ENCODE results near the gene ADARB1. TPM values are rescaled to one million over a fixed set of nuclear protein-coding genes. Genes with fewer than 3 reads are reported as not detected.

ADARB1 gene
- total and polyA plus RNA-seq, 2 experiments from 2014 or later: 4.8 to 14.8 TPM

- H4K20me1 ChIP-seq (replicated peaks; ENCODE audit: insufficient read depth): 0 out of 2 replicates have a peak, but pooled peaks cover 4% of the 10 kb centered on the region
- H3K4me3 ChIP-seq: no peak overlapping the region
- no peaks in the 10 kb centered on the region for H3K9me3 Mint-ChIP-seq
- H3K27ac ChIP-seq (ENCODE audit: low read depth): no peak overlapping the region
- no peaks in the 10 kb centered on the region for H3K79me2 ChIP-seq (replicated peaks; ENCODE audit: insufficient read depth)
- no peak overlapping the region; the same call in 1 of the 2 replicates for H3K27ac Mint-ChIP-seq
- no peaks in the 10 kb centered on the region for H3K9me2 ChIP-seq (ENCODE audit: insufficient read depth)
- no peak overlapping the region for H3K4me3 Mint-ChIP-seq
- no peak for TF ChIP-seq CTCF (conservative IDR thresholded peaks at IDR 0.05; ENCODE audit: low read depth in 2 of 2)
- TF ChIP-seq EZH2phosphoT487 (IDR thresholded peaks at IDR 0.05; ENCODE audit: unreplicated experiment): no peak
- TF ChIP-seq STAT1 (IDR thresholded peaks at IDR 0.05; ENCODE audit: unreplicated experiment): no peak
- TF ChIP-seq, protein P1, sequence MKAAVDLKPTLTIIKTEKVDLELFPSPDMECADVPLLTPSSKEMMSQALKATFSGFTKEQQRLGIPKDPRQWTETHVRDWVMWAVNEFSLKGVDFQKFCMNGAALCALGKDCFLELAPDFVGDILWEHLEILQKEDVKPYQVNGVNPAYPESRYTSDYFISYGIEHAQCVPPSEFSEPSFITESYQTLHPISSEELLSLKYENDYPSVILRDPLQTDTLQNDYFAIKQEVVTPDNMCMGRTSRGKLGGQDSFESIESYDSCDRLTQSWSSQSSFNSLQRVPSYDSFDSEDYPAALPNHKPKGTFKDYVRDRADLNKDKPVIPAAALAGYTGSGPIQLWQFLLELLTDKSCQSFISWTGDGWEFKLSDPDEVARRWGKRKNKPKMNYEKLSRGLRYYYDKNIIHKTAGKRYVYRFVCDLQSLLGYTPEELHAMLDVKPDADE (IDR thresholded peaks at IDR 0.05): no peak
- TF ChIP-seq CREB1 (CRISPR knock-in tag; IDR thresholded peaks at IDR 0.05; ENCODE audit: low read depth): no peak
- TF ChIP-seq ZNF462 (CRISPR knock-in tag; IDR thresholded peaks at IDR 0.05): no peak
- no peak for TF ChIP-seq ZNF331 (CRISPR knock-in tag; IDR thresholded peaks at IDR 0.05; ENCODE audit: low read depth)
- no peak for TF ChIP-seq POLR2AphosphoS5 (IDR thresholded peaks at IDR 0.05; ENCODE audit: low read depth)
- TF ChIP-seq REST (IDR thresholded peaks at IDR 0.05; ENCODE audit: unreplicated experiment): no peak
- no peak for TF ChIP-seq JUNB (IDR thresholded peaks at IDR 0.05; ENCODE audit: unreplicated experiment)
- TF ChIP-seq NANOG (IDR thresholded peaks at IDR 0.05; ENCODE audit: borderline replicate concordance): no peak
- no peak for TF ChIP-seq EZH2 (IDR thresholded peaks at IDR 0.05; ENCODE audit: low read depth, unreplicated experiment)
- no peak for TF ChIP-seq ZNF114 (CRISPR knock-in tag; IDR thresholded peaks at IDR 0.05)
- H3K4me1 ChIP-seq (ENCODE audit: insufficient read depth): no peaks in the 10 kb centered on the region
- peaks cover 6% of the 10 kb centered on the region for H3K27me3 Mint-ChIP-seq (ENCODE audit: insufficient read depth, low read depth, poor library complexity)
- H3K4me2 ChIP-seq: no peak overlapping the region
- H2AFZ ChIP-seq: no peak overlapping the region
- H3K36me3 Mint-ChIP-seq (ENCODE audit: low read depth): no peaks in the 10 kb centered on the region
- no peak for DNase-seq (ENCODE audit: low spot score)
- no peaks in the 10 kb centered on the region for H3K36me3 ChIP-seq (ENCODE audit: insufficient read depth)
- ATAC-seq: no peak
- H3F3A ChIP-seq (replicated peaks; ENCODE audit: low read depth): no peaks in the 10 kb centered on the region
- no peaks in the 10 kb centered on the region for H3K27me3 ChIP-seq (ENCODE audit: insufficient read depth)
- peaks cover 2% of the 10 kb centered on the region; the same call in 1 of the 3 replicates for H3K4me1 Mint-ChIP-seq
Observed at GRCh38 chr21:45135868-45136267, 61.5 kb downstream of the ADARB1 start.
